Keratinocyte (primary cell): Measurements from ENCODE around the gene CEP295NL. TPM values are rescaled to one million over a fixed set of nuclear protein-coding genes. Genes with fewer than 3 reads are reported as not detected.

ENCODE experiments used
- DNase-seq: peaks from one replicate; pipeline ENCODE4 v3.0.0-alpha.2; 2011; ENCODE audit warnings: low read depth, missing footprints, low spot score
- FAIRE-seq: peaks from 2 replicates; lab custom pipeline; 2011; peaks lifted over from hg19 to GRCh38; lab: Jason Lieb, UNC
- H2AFZ ChIP-seq: 2 replicates; pipeline ENCODE4 v1.6.0; 2012; ENCODE audit warnings: low read length, control low read depth, inconsistent platforms; ENCODE audit not compliant: control insufficient read depth
- H3K27ac ChIP-seq: 2 replicates; pipeline ENCODE4 v1.5.1; 2011; ENCODE audit warnings: low read length; ENCODE audit not compliant: control insufficient read depth, insufficient read depth
- H3K27me3 ChIP-seq: 3 replicates; pipeline ENCODE4 v1.6.0; 2011; ENCODE audit warnings: low read length; ENCODE audit not compliant: control insufficient read depth, insufficient read depth; ENCODE audit errors: extremely low read depth
- H3K36me3 ChIP-seq, 2 experiments: 2 replicates in 1 of 2; 3 replicates in 1 of 2; pipeline ENCODE4 v1.5.1; 2011; ENCODE audit warnings: low read length in 2 of 2, mild to moderate bottlenecking in 1 of 2; ENCODE audit not compliant: control insufficient read depth in 2 of 2, insufficient read depth in 2 of 2; ENCODE audit errors: extremely low read depth in 1 of 2
- H3K4me1 ChIP-seq: 3 replicates; pipeline ENCODE4 v1.5.1; 2011; ENCODE audit warnings: low read length; ENCODE audit not compliant: control insufficient read depth, insufficient read depth; ENCODE audit errors: extremely low read depth
- H3K4me2 ChIP-seq: 3 replicates; pipeline ENCODE4 v1.6.0; 2011; ENCODE audit warnings: low read depth, low read length; ENCODE audit not compliant: control insufficient read depth, insufficient read depth; ENCODE audit errors: extremely low read depth
- H3K4me3 ChIP-seq, 3 experiments: fragments of 200-600 bp in 1 of 3; sonication (generic) in 1 of 3; 2 replicates in 2 of 3; 3 replicates in 1 of 3; pipeline ENCODE4 v1.5.1; 2011 to 2016; ENCODE audit warnings: low read length in 3 of 3, mild to moderate bottlenecking in 3 of 3, control low read depth in 2 of 3, inconsistent platforms in 1 of 3, low read depth in 1 of 3, mixed read lengths in 1 of 3, mixed run types in 1 of 3, moderate library complexity in 1 of 3; ENCODE audit not compliant: control insufficient read depth in 2 of 3, insufficient read depth in 2 of 3; ENCODE audit errors: extremely low read depth in 1 of 3
- H3K79me2 ChIP-seq: 2 replicates; pipeline ENCODE4 v1.6.0; 2012; ENCODE audit warnings: low read length; ENCODE audit not compliant: control insufficient read depth, insufficient read depth
- H3K9ac ChIP-seq: 3 replicates; pipeline ENCODE4 v1.6.0; 2011; ENCODE audit warnings: low read length; ENCODE audit not compliant: control insufficient read depth, insufficient read depth; ENCODE audit errors: extremely low read depth
- H3K9me1 ChIP-seq: 3 replicates; pipeline ENCODE4 v1.6.0; 2011; ENCODE audit warnings: low read length; ENCODE audit not compliant: control insufficient read depth, insufficient read depth; ENCODE audit errors: extremely low read depth
- H3K9me3 ChIP-seq: 2 replicates; pipeline ENCODE4 v1.5.1; 2012; ENCODE audit warnings: low read depth, low read length; ENCODE audit not compliant: control insufficient read depth
- H4K20me1 ChIP-seq: 3 replicates; pipeline ENCODE4 v1.6.0; 2011; ENCODE audit warnings: low read length; ENCODE audit not compliant: control insufficient read depth, insufficient read depth; ENCODE audit errors: extremely low read depth
- CTCF ChIP-seq, 3 experiments: IDR thresholded peaks in 1 of 3; conservative IDR thresholded peaks in 1 of 3; optimal IDR thresholded peaks in 1 of 3; 2 replicates in 2 of 3; 3 replicates in 1 of 3; pipeline versions ENCODE3 to v1.5.1; 2011; ENCODE audit warnings: low read length in 3 of 3, mild to moderate bottlenecking in 3 of 3, moderate library complexity in 2 of 3, control low read depth in 1 of 3, inconsistent platforms in 1 of 3; ENCODE audit not compliant: insufficient read depth in 2 of 3; ENCODE audit errors: extremely low read depth in 1 of 3
- EZH2 ChIP-seq: IDR thresholded peaks from one replicate; pipeline ENCODE4 v1.6.1; 2012; ENCODE audit warnings: inconsistent platforms, mild to moderate bottlenecking, low read length, moderate library complexity
- dilution Hi-C: fragments of 300-500 bp; cut with MboI; formaldehyde crosslinking; loops from one replicate; pipeline ENCODE4 v1.7.0; 2020; ENCODE audit warnings: low sequenced_read_pairs; ENCODE audit not compliant: extremely low pct_ligation_motif_present
- polyA plus RNA-seq, 5 experiments: library from polyadenylated mRNA; depleted of rRNA in 3 of 5; stranded (reverse) in 3 of 5; stranded (forward) in 1 of 5; unstranded in 1 of 5; fragments of >200 nt; gene quantifications; 1 replicate in 1 of 5; 2 replicates in 3 of 5; 3 replicates in 1 of 5; pipeline versions ENCODE4 v1.2.1 to v1.2.3, GENCODE V29; 2011 to 2012; ENCODE audit warnings: missing spikeins in 2 of 5, low read depth in 1 of 5, low replicate concordance in 1 of 5

Gene CEP295NL
- polyA plus RNA-seq, 1 donor (not counting 4 experiments of a cell fraction or from before 2014, with no cell fraction given): not detected

- TF ChIP-seq EZH2 (no peak), CTCF (optimal IDR thresholded peaks at IDR 0.05 in 1 of 3, IDR thresholded peaks at IDR 0.05 in 1 of 3, conservative IDR thresholded peaks at IDR 0.05 in 1 of 3; ENCODE audit: extremely low read depth in 1 of 3, insufficient read depth in 2 of 3, low read length in 3 of 3) (no peak)
- no peak overlapping the region for H3K4me2 ChIP-seq
- H3K27ac ChIP-seq: no peak overlapping the region
- peaks cover 9% of the 10 kb centered on the region for H3K4me1 ChIP-seq
- no peaks in the 10 kb centered on the region for H3K9me3 ChIP-seq
- H3K27me3 ChIP-seq: peaks cover 5% of the 10 kb centered on the region
- H3K4me3 ChIP-seq: no peak overlapping the region
- H4K20me1 ChIP-seq: no peaks in the 10 kb centered on the region
- no peak overlapping the region for H3K9ac ChIP-seq
- DNase-seq (no peak), FAIRE-seq (no peak)
- H3K36me3 ChIP-seq: no peaks in the 10 kb centered on the region
- no peaks in the 10 kb centered on the region for H3K79me2 ChIP-seq
- dilution Hi-C loops: no loop called here
- no peak overlapping the region for H2AFZ ChIP-seq
- no peaks in the 10 kb centered on the region for H3K9me1 ChIP-seq
Measured at GRCh38 chr17:78882540-78883088, 20.4 kb downstream of the CEP295NL start.

GRCh38 chr17:78879635-78880186 lies 23.3 kb downstream of the CEP295NL start:
- Histone ChIP-seq H3K27me3 (no peaks in the 10 kb centered on the region), H3K9me3 (no peaks in the 10 kb centered on the region), H3K9ac (no peak overlapping the region), H4K20me1 (no peaks in the 10 kb centered on the region), H3K36me3 (no peaks in the 10 kb centered on the region), H3K4me3 (no peak overlapping the region), H3K4me2 (no peak overlapping the region), H3K79me2 (no peaks in the 10 kb centered on the region), H3K9me1 (no peaks in the 10 kb centered on the region), H3K27ac (no peak overlapping the region), H3K4me1 (peaks cover 9% of the 10 kb centered on the region), H2AFZ (no peak overlapping the region)
- DNase-seq (no peak), FAIRE-seq (no peak)
- dilution Hi-C loops: no loop called here
- TF ChIP-seq EZH2 (no peak), CTCF (optimal IDR thresholded peaks at IDR 0.05 in 1 of 3, IDR thresholded peaks at IDR 0.05 in 1 of 3, conservative IDR thresholded peaks at IDR 0.05 in 1 of 3; ENCODE audit: extremely low read depth in 1 of 3, insufficient read depth in 2 of 3, low read length in 3 of 3) (no peak)
